HG03196 (cell line): ENCODE results near the gene CAMTA1.

Source experiments
- ATAC-seq: cut with Tn5 transposase; IDR thresholded peaks from one replicate; pipeline ENCODE4 v1.9.1; 2021; ENCODE audit not compliant: unreplicated experiment

CAMTA1 gene

GRCh38 chr1:6953907-6954364 lies 168.7 kb downstream of the CAMTA1 start:
- no peak for ATAC-seq

- no peak for ATAC-seq
Observed at GRCh38 chr1:6954591-6954990, 169.3 kb downstream of the CAMTA1 start.

- ATAC-seq, result no peak
Observed at GRCh38 chr1:6955357-6956094, 170.3 kb downstream of the CAMTA1 start.

- ATAC-seq, result no peak
Observed at GRCh38 chr1:6956488-6957159, 171.4 kb downstream of the CAMTA1 start.

- no peak for ATAC-seq
Observed at GRCh38 chr1:6957341-6957740, 172.1 kb downstream of the CAMTA1 start.

GRCh38 chr1:6958407-6959030 lies 173.3 kb downstream of the CAMTA1 start:
- no peak for ATAC-seq

- no peak for ATAC-seq
Observed at GRCh38 chr1:6959491-6959890, 174.2 kb downstream of the CAMTA1 start.

GRCh38 chr1:6960291-6960811 lies 175.1 kb downstream of the CAMTA1 start:
- no peak for ATAC-seq

- ATAC-seq, result no peak
Observed at GRCh38 chr1:6960860-6961259, 175.6 kb downstream of the CAMTA1 start.

- ATAC-seq, result no peak
Observed at GRCh38 chr1:6961289-6961688, 176.0 kb downstream of the CAMTA1 start.

GRCh38 chr1:6961905-6962477 lies 176.7 kb downstream of the CAMTA1 start:
- no peak for ATAC-seq

- no peak for ATAC-seq
Observed at GRCh38 chr1:6962478-6962995, 177.3 kb downstream of the CAMTA1 start.

GRCh38 chr1:6962996-6963911 lies 178.0 kb downstream of the CAMTA1 start:
- no peak for ATAC-seq

- no peak for ATAC-seq
Observed at GRCh38 chr1:6963912-6964307, 178.7 kb downstream of the CAMTA1 start.

- no peak for ATAC-seq
Observed at GRCh38 chr1:6965083-6965934, 180.1 kb downstream of the CAMTA1 start.

- ATAC-seq, result no peak
Observed at GRCh38 chr1:6965935-6966241, 180.6 kb downstream of the CAMTA1 start.

- ATAC-seq, result no peak
Observed at GRCh38 chr1:6966326-6966725, 181.1 kb downstream of the CAMTA1 start.

- ATAC-seq, result no peak
Observed at GRCh38 chr1:6967431-6968111, 182.3 kb downstream of the CAMTA1 start.

- no peak for ATAC-seq
Observed at GRCh38 chr1:6969106-6969505, 183.9 kb downstream of the CAMTA1 start.
